ENCODE data around the gene THOC6.
A peak's percentile ranks its signal among the peaks of the same experiment; 100 is the strongest.

The THOC6 gene

DNA sequence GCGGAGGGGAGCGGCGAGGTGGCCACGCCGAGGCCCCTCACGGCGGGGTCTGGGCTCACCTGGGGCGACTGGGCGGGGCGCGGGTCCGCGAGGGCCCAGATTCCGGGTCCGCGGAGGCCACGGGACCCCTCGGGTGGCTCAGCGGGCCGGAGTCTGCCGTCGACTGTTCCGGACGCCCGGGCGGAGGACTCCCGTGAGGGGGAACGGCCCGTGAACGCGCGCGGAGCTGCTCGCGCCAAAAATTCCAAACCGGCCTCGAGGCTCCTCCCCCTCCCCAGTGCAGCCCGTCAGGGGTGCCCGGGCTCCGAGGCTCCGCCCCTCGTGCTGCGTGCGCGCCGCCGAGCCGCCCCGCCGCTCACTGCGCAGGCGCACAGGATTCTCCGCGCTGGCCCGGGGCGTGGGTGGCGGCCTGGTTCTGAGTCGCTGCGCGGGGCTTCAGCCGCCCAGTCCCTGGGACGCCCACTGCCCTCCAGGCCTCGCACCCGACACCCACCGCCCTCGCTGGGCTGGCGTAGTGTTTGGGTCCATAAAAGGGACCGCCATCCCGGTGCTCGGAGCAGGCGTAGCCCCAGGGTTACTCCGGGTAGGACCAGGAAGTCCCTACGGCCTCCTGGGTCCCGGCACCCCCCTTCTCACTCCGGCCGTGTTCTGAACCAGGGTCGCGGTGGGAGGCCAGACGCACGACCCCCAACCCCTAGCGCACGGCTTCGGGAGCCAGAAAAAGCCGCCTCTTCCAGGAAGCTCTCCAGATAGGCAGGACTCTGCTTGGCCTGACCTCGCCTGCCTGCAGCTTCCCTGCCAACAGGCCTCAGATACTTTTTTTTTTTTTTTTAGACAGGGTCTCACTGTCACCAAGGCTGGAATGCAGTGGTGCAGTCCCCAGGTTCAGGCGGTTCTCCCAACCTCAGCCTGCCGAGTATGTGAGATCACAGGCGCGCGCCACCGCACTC is 43.3 kb upstream of the THOC6 start, which contains the start of gene PKMYT1 (continued):
- TF ChIP-seq ZSCAN30 (tag by site-specific recombination; IDR thresholded peaks at IDR 0.05) (0 out of 2 replicates have a peak, but pooled peaks have one; percentile 24), ZNF501 (tag by site-specific recombination; IDR thresholded peaks at IDR 0.05) (peak; percentile 76; the same call in 1 of the 2 replicates), KLF17 (tag by site-specific recombination; IDR thresholded peaks at IDR 0.05) (0 out of 2 replicates have a peak, but pooled peaks have one; percentile 14), ZNF600 (tag by site-specific recombination; IDR thresholded peaks at IDR 0.05) (peak; percentile 92), GLIS2 (tag by site-specific recombination; IDR thresholded peaks at IDR 0.05) (peak; percentile 60), ZNF561 (tag by site-specific recombination; IDR thresholded peaks at IDR 0.05; ENCODE audit: borderline replicate concordance) (peak; percentile 47; the same call in 1 of the 2 replicates), ZNF677 (tag by site-specific recombination; IDR thresholded peaks at IDR 0.05) (peak; percentile 52; the same call in 1 of the 2 replicates), ZNF629 (tag by site-specific recombination; IDR thresholded peaks at IDR 0.05) (peak; percentile 36; the same call in 1 of the 2 replicates), KLF1 (tag by site-specific recombination; IDR thresholded peaks at IDR 0.05) (peak; percentile 85), ZNF146 (tag by site-specific recombination; IDR thresholded peaks at IDR 0.05) (no peak), RBAK (tag by site-specific recombination; IDR thresholded peaks at IDR 0.05) (no peak), ZBTB8A (tag by site-specific recombination; IDR thresholded peaks at IDR 0.05) (peak; percentile 93), ZIC2 (tag by site-specific recombination; IDR thresholded peaks at IDR 0.05) (peak; percentile 27; the same call in 1 of the 2 replicates), PATZ1 (tag by site-specific recombination; IDR thresholded peaks at IDR 0.05) (peak; percentile 75), ZNF202 (tag by site-specific recombination; IDR thresholded peaks at IDR 0.05; ENCODE audit: borderline replicate concordance) (no peak), HIC1 (tag by site-specific recombination; IDR thresholded peaks at IDR 0.05) (peak; percentile 8; the same call in 1 of the 2 replicates)
- TF ChIP-seq, protein P1, sequence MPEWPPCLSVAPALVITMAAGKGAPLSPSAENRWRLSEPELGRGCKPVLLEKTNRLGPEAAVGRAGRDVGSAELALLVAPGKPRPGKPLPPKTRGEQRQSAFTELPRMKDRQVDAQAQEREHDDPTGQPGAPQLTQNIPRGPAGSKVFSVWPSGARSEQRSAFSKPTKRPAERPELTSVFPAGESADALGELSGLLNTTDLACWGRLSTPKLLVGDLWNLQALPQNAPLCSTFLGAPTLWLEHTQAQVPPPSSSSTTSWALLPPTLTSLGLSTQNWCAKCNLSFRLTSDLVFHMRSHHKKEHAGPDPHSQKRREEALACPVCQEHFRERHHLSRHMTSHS (tag by site-specific recombination; IDR thresholded peaks at IDR 0.05) = no peak
- TF ChIP-seq, protein P2, sequence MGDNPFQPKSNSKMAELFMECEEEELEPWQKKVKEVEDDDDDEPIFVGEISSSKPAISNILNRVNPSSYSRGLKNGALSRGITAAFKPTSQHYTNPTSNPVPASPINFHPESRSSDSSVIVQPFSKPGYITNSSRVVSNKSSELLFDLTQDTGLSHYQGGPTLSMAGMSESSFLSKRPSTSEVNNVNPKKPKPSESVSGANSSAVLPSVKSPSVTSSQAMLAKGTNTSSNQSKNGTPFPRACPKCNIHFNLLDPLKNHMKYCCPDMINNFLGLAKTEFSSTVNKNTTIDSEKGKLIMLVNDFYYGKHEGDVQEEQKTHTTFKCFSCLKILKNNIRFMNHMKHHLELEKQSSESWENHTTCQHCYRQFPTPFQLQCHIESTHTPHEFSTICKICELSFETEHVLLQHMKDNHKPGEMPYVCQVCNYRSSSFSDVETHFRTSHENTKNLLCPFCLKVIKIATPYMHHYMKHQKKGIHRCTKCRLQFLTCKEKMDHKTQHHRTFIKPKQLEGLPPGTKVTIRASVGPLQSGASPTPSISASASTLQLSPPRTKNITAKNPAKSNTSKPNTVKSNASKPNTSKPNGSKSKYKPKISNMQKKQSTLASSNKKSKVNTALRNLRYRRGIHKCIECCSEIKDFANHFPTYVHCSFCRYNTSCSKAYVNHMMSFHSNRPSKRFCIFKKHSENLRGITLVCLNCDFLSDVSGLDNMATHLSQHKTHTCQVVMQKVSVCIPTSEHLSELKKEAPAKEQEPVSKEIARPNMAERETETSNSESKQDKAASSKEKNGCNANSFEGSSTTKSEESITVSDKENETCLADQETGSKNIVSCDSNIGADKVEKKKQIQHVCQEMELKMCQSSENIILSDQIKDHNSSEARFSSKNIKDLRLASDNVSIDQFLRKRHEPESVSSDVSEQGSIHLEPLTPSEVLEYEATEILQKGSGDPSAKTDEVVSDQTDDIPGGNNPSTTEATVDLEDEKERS (tag by site-specific recombination; IDR thresholded peaks at IDR 0.05) = no peak
- TF ChIP-seq, protein P3, sequence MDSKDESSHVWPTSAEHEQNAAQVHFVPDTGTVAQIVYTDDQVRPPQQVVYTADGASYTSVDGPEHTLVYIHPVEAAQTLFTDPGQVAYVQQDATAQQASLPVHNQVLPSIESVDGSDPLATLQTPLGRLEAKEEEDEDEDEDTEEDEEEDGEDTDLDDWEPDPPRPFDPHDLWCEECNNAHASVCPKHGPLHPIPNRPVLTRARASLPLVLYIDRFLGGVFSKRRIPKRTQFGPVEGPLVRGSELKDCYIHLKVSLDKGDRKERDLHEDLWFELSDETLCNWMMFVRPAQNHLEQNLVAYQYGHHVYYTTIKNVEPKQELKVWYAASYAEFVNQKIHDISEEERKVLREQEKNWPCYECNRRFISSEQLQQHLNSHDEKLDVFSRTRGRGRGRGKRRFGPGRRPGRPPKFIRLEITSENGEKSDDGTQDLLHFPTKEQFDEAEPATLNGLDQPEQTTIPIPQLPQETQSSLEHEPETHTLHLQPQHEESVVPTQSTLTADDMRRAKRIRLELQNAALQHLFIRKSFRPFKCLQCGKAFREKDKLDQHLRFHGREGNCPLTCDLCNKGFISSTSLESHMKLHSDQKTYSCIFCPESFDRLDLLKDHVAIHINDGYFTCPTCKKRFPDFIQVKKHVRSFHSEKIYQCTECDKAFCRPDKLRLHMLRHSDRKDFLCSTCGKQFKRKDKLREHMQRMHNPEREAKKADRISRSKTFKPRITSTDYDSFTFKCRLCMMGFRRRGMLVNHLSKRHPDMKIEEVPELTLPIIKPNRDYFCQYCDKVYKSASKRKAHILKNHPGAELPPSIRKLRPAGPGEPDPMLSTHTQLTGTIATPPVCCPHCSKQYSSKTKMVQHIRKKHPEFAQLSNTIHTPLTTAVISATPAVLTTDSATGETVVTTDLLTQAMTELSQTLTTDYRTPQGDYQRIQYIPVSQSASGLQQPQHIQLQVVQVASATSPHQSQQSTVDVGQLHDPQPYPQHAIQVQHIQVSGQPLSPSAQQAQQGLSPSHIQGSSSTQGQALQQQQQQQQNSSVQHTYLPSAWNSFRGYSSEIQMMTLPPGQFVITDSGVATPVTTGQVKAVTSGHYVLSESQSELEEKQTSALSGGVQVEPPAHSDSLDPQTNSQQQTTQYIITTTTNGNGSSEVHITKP (tag by site-specific recombination; IDR thresholded peaks at IDR 0.05) = peak; percentile 7; the same call in 1 of the 2 replicates
- TF ChIP-seq, protein P4, sequence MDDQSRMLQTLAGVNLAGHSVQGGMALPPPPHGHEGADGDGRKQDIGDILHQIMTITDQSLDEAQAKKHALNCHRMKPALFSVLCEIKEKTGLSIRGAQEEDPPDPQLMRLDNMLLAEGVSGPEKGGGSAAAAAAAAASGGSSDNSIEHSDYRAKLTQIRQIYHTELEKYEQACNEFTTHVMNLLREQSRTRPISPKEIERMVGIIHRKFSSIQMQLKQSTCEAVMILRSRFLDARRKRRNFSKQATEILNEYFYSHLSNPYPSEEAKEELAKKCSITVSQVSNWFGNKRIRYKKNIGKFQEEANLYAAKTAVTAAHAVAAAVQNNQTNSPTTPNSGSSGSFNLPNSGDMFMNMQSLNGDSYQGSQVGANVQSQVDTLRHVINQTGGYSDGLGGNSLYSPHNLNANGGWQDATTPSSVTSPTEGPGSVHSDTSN (CRISPR knock-in tag; IDR thresholded peaks at IDR 0.05) = peak; percentile 50; the same call in 1 of the 2 replicates
- TF ChIP-seq, protein P5, sequence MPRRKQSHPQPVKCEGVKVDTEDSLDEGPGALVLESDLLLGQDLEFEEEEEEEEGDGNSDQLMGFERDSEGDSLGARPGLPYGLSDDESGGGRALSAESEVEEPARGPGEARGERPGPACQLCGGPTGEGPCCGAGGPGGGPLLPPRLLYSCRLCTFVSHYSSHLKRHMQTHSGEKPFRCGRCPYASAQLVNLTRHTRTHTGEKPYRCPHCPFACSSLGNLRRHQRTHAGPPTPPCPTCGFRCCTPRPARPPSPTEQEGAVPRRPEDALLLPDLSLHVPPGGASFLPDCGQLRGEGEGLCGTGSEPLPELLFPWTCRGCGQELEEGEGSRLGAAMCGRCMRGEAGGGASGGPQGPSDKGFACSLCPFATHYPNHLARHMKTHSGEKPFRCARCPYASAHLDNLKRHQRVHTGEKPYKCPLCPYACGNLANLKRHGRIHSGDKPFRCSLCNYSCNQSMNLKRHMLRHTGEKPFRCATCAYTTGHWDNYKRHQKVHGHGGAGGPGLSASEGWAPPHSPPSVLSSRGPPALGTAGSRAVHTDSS (tag by site-specific recombination; IDR thresholded peaks at IDR 0.05) = no peak

Data from HEK293 (cell line).